H1 (cell line): ENCODE results near the gene ABHD14A. TPM values are rescaled to one million over a fixed set of nuclear protein-coding genes. Genes with fewer than 3 reads are reported as not detected.

Experiments used
- CTCF ChIA-PET: fragments of 300-600 bp; sonication (Branson Sonifier 250); formaldehyde crosslinking; loops from one replicate; lab custom pipeline; 2021; ENCODE audit not compliant: partially characterized antibody; lab: Charles Lee
- POLR2A ChIA-PET: fragments of 300-600 bp; sonication (Branson Sonifier 250); formaldehyde crosslinking; loops from one replicate; lab custom pipeline; 2021; ENCODE audit warnings: inconsistent platforms; ENCODE audit not compliant: partially characterized antibody; lab: Charles Lee
- DNase-seq, 2 experiments: peaks; one replicate each; pipeline versions ENCODE4 v3.0.0 to v3.0.0-alpha.2; 2010 to 2022; ENCODE audit warnings: low spot score in 2 of 2, low read depth in 1 of 2, mixed read lengths in 1 of 2
- FAIRE-seq: peaks from 2 replicates; lab custom pipeline; 2011; peaks lifted over from hg19 to GRCh38; lab: Jason Lieb, UNC
- H2AFZ ChIP-seq: 2 replicates; pipeline ENCODE4 v1.8.1; 2012; ENCODE audit warnings: low read length, inconsistent platforms
- H2AK5ac ChIP-seq: 2 replicates; pipeline ENCODE4 v1.6.1; 2013; ENCODE audit warnings: low read depth, low read length
- H2BK120ac ChIP-seq: replicated peaks from 2 replicates; pipeline ENCODE3; 2013; ENCODE audit warnings: low read depth, low read length, inconsistent platforms
- H2BK12ac ChIP-seq: 2 replicates; pipeline ENCODE4 v1.6.1; 2013; ENCODE audit warnings: low read depth, low read length
- H2BK15ac ChIP-seq: 2 replicates; pipeline ENCODE4 v1.6.1; 2013; ENCODE audit warnings: low read length
- H2BK20ac ChIP-seq: 2 replicates; pipeline ENCODE4 v1.6.1; 2013; ENCODE audit warnings: low read length
- H2BK5ac ChIP-seq: 2 replicates; pipeline ENCODE4 v1.6.1; 2013; ENCODE audit warnings: low read depth, low read length
- H3K14ac ChIP-seq: 2 replicates; pipeline ENCODE4 v1.6.1; 2013; ENCODE audit warnings: inconsistent platforms; ENCODE audit not compliant: insufficient read length
- H3K18ac ChIP-seq: 2 replicates; pipeline ENCODE4 v1.6.1; 2013; ENCODE audit warnings: low read length; ENCODE audit errors: extremely low read depth
- H3K23ac ChIP-seq: 2 replicates; pipeline ENCODE4 v1.6.1; 2013; ENCODE audit warnings: inconsistent platforms; ENCODE audit not compliant: insufficient read length
- H3K23me2 ChIP-seq: 2 replicates; pipeline ENCODE4 v1.6.1; 2013; ENCODE audit warnings: low read depth, low read length
- H3K27ac ChIP-seq: 2 replicates; pipeline ENCODE4 v1.6.1; 2011; ENCODE audit warnings: low read depth, low read length, inconsistent platforms
- H3K27me3 ChIP-seq, 4 experiments: replicated peaks in 1 of 4; 1 replicate in 1 of 4; 2 replicates in 3 of 4; pipeline versions ENCODE4 v1.6.1 to v1.8.1; 2011 to 2013; ENCODE audit warnings: low read length in 3 of 4, mild to moderate bottlenecking in 3 of 4, inconsistent platforms in 2 of 4, mixed read lengths in 2 of 4, moderate library complexity in 1 of 4; ENCODE audit not compliant: control insufficient read depth in 3 of 4, insufficient read depth in 3 of 4; ENCODE audit errors: extremely low read depth in 1 of 4
- H3K36me3 ChIP-seq, 4 experiments: 2 replicates each; pipeline versions ENCODE4 v1.6.1 to v1.8.1; 2011 to 2013; ENCODE audit warnings: mild to moderate bottlenecking in 4 of 4, low read length in 3 of 4, moderate library complexity in 2 of 4, control low read depth in 1 of 4, inconsistent platforms in 1 of 4; ENCODE audit not compliant: insufficient read depth in 4 of 4, control insufficient read depth in 2 of 4
- H3K4ac ChIP-seq: replicated peaks from 2 replicates; pipeline ENCODE3; 2013; ENCODE audit warnings: low read length, low read depth, mixed read lengths, inconsistent platforms; ENCODE audit not compliant: insufficient read length
- H3K4me1 ChIP-seq, 4 experiments: replicated peaks in 1 of 4; 1 replicate in 1 of 4; 2 replicates in 3 of 4; pipeline versions ENCODE4 v1.6.1 to v1.8.1; 2011 to 2013; ENCODE audit warnings: low read length in 3 of 4, inconsistent platforms in 2 of 4, mixed read lengths in 1 of 4; ENCODE audit not compliant: insufficient read depth in 4 of 4, control insufficient read depth in 3 of 4
- H3K4me2 ChIP-seq, 2 experiments: 2 replicates each; pipeline versions ENCODE4 v1.6.1 to v1.8.1; 2011 to 2013; ENCODE audit warnings: low read depth in 2 of 2, low read length in 2 of 2, control low read depth in 1 of 2, inconsistent platforms in 1 of 2, mild to moderate bottlenecking in 1 of 2; ENCODE audit not compliant: insufficient read depth in 1 of 2
- H3K4me3 ChIP-seq, 4 experiments: fragments of 200-600, 300-600 bp in 1 of 4; sonication (generic), shearing (Covaris generic), sonication (Bioruptor Twin) in 1 of 4; 2 replicates each; pipeline versions ENCODE4 v1.5.1 to v1.8.1; 2011 to 2016; ENCODE audit warnings: low read length in 4 of 4, low read depth in 3 of 4, control low read depth in 2 of 4, inconsistent platforms in 2 of 4, mild to moderate bottlenecking in 2 of 4, mixed read lengths in 1 of 4, moderate library complexity in 1 of 4; ENCODE audit not compliant: insufficient read depth in 2 of 4; ENCODE audit errors: extremely low read depth in 1 of 4
- H3K56ac ChIP-seq: replicated peaks from 2 replicates; pipeline ENCODE3; 2013; ENCODE audit warnings: low read depth, mild to moderate bottlenecking, mixed read lengths, low read length, inconsistent platforms; ENCODE audit not compliant: insufficient read length
- H3K79me1 ChIP-seq: 2 replicates; pipeline ENCODE4 v1.6.1; 2013; ENCODE audit warnings: low read depth, low read length, control low read depth
- H3K79me2 ChIP-seq, 2 experiments: 2 replicates each; pipeline versions ENCODE4 v1.6.1 to v1.8.1; 2012 to 2013; ENCODE audit warnings: low read length in 2 of 2, mild to moderate bottlenecking in 2 of 2, inconsistent platforms in 1 of 2; ENCODE audit not compliant: insufficient read depth in 2 of 2, control insufficient read depth in 1 of 2
- H3K9ac ChIP-seq, 4 experiments: replicated peaks in 1 of 4; 1 replicate in 1 of 4; 2 replicates in 3 of 4; pipeline versions ENCODE4 v1.6.1 to v1.8.1; 2011 to 2013; ENCODE audit warnings: low read depth in 3 of 4, low read length in 3 of 4, control low read depth in 2 of 4, mild to moderate bottlenecking in 2 of 4, moderate library complexity in 2 of 4, inconsistent platforms in 1 of 4; ENCODE audit errors: extremely low read depth in 1 of 4
- H3K9me3 ChIP-seq, 2 experiments: 2 replicates each; pipeline versions ENCODE4 v1.6.1 to v1.8.1; 2012 to 2013; ENCODE audit warnings: mild to moderate bottlenecking in 2 of 2, moderate library complexity in 2 of 2, control low read depth in 1 of 2, inconsistent platforms in 1 of 2, low read depth in 1 of 2, low read length in 1 of 2, mixed read lengths in 1 of 2; ENCODE audit not compliant: insufficient read depth in 2 of 2
- H4K20me1 ChIP-seq, 2 experiments: replicated peaks in 1 of 2; 2 replicates each; pipeline versions ENCODE3 to v1.8.1; 2011 to 2013; ENCODE audit warnings: inconsistent platforms in 2 of 2, low read length in 2 of 2, mild to moderate bottlenecking in 1 of 2; ENCODE audit not compliant: insufficient read depth in 2 of 2, control insufficient read depth in 1 of 2
- H4K5ac ChIP-seq: 2 replicates; pipeline ENCODE4 v1.6.1; 2013; ENCODE audit warnings: low read length, low read depth, mixed read lengths, inconsistent platforms; ENCODE audit not compliant: insufficient read length
- H4K8ac ChIP-seq: 2 replicates; pipeline ENCODE4 v1.8.0; 2013; ENCODE audit warnings: mild to moderate bottlenecking, moderate library complexity, low read length, inconsistent platforms; ENCODE audit not compliant: insufficient read depth; ENCODE audit errors: extremely low read depth
- H4K91ac ChIP-seq: replicated peaks from 2 replicates; pipeline ENCODE3; 2013; ENCODE audit warnings: low read length, mixed read lengths, inconsistent platforms; ENCODE audit not compliant: insufficient read length
- NANOG ChIP-seq: IDR thresholded peaks from 2 replicates; pipeline ENCODE4 v1.6.1; 2011; ENCODE audit warnings: low read length, low read depth, mild to moderate bottlenecking, inconsistent platforms; ENCODE audit not compliant: insufficient read depth, poor library complexity, severe bottlenecking
- RXRA ChIP-seq: IDR thresholded peaks from 2 replicates; pipeline ENCODE4 v1.6.1; 2011; ENCODE audit warnings: low read depth, mild to moderate bottlenecking, low read length, moderate library complexity; ENCODE audit not compliant: insufficient read depth
- WGBS, 2 experiments: shearing (Covaris generic) in 1 of 2; methylation state at CpG; one replicate each; pipeline versions ENCODE4 v1.1.6 to v1.1.7; 2013 to 2015; ENCODE audit warnings: low lambda C conversion rate in 2 of 2, mixed read lengths in 2 of 2, inconsistent platforms in 1 of 2, low coverage in 1 of 2, missing lambda C conversion rate in 1 of 2; ENCODE audit not compliant: insufficient replicate concordance in 2 of 2, insufficient coverage in 1 of 2, insufficient read length in 1 of 2; ENCODE audit errors: extremely low coverage in 1 of 2, missing lambda C conversion rate in 1 of 2; 5-methylcytosine and 5-hydroxymethylcytosine counted together
- polyA plus RNA-seq, 7 experiments: library from polyadenylated mRNA; depleted of rRNA in 3 of 7; stranded (reverse) in 5 of 7; unstranded in 2 of 7; fragments of >200 nt in 5 of 7; fragments of 200-250 nt in 2 of 7; gene quantifications; 1 replicate in 5 of 7; 2 replicates in 1 of 7; 4 replicates in 1 of 7; pipeline versions ENCODE4 v1.2.1 to v1.2.3, GENCODE V29; 2011 to 2013; ENCODE audit warnings: missing spikeins in 2 of 7, mixed read lengths in 2 of 7
- total RNA-seq: library from RNA; stranded (reverse); fragmentation: NEBNext Ultra II Directional; extraction: Animal tissue kit (Norgen Biotek cat#: 25700); gene quantifications from 2 replicates; pipeline ENCODE4 v1.2.1, GENCODE V29; 2021

Gene ABHD14A
- total and polyA plus RNA-seq, 2 of the 8 experiments (the other 6 are each of a cell fraction or from before 2014, with no cell fraction given) = 4.6 to 9.8 TPM

DNA sequence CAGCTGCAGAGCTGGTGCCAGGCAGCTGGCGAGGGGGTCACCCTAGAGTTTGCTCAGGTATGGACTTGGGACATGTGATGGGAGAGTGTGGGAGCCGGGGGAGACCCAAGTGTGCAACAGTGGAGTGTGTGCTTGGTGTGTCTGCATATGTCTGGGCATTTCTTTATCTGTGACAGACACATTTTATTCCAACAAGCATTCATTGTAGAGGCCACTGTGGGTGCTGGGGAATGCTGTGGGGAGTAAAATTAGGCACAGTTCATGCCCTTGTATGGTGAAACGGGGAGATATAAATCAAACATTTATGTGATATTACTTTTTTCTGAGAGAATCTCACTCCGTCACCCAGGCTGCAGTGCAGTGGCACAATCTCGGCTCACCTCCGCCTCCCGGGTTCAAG is 12.7 kb downstream of the ABHD14A start:
- no peak overlapping the region for H3K4ac ChIP-seq
- H3K4me3 ChIP-seq = no peak overlapping the region
- no peak overlapping the region for H2BK12ac ChIP-seq
- H2BK15ac ChIP-seq = no peak overlapping the region
- no peak overlapping the region for H3K4me2 ChIP-seq
- no peak overlapping the region for H3K14ac ChIP-seq
- H3K79me1 ChIP-seq = no peaks in the 10 kb centered on the region; the same call in none of the 2 replicates
- H3K27ac ChIP-seq = no peak overlapping the region
- H3K9ac ChIP-seq = no peak overlapping the region
- H3K4me1 ChIP-seq = peaks cover 0 to 13% (median 5%) of the 10 kb centered on the region in 4 experiments; a peak in 6 of 7 replicates
- H3K23ac ChIP-seq = no peak overlapping the region
- WGBS, 2 experiments = 92% methylated on average over 7 of the region's 7 CpGs; no CpG with 5 or more reads in 1 of the 2 experiments
- H2AFZ ChIP-seq = no peak overlapping the region
- H3K27me3 ChIP-seq = no peaks in the 10 kb centered on the region
- peaks cover 3% of the 10 kb centered on the region for H3K23me2 ChIP-seq
- no peak for DNase-seq
- H3K18ac ChIP-seq = no peak overlapping the region
- peaks cover 2 to 3% of the 10 kb centered on the region in 2 experiments for H4K20me1 ChIP-seq
- no peak overlapping the region for H4K5ac ChIP-seq
- FAIRE-seq = no peak
- H2BK20ac ChIP-seq = no peak overlapping the region
- no peak overlapping the region for H2BK5ac ChIP-seq
- H4K91ac ChIP-seq = no peak overlapping the region
- ChIA-PET CTCF (interaction anchor here (2.3 kb wide), 1 partner anchor 66 kb away, joined by 10 read pairs; no protein-coding TSS in a partner anchor), POLR2A (interaction anchor here (1.1 to 25.9 kb wide), 3 partner anchors 8 to 17 kb away, joined by 3 to 923 read pairs (median 39); partner anchors contain the start of genes ABHD14A, ABHD14B, ACY1 and PCBP4)
- no peak overlapping the region for H2AK5ac ChIP-seq
- H3K36me3 ChIP-seq = peaks cover 2 to 13% (median 7%) of the 10 kb centered on the region in 4 experiments; a peak in 6 of 8 replicates
- H3K79me2 ChIP-seq = no peaks in the 10 kb centered on the region; a peak in 1 of 4 replicates
- no peak overlapping the region for H2BK120ac ChIP-seq
- no peak overlapping the region for H3K56ac ChIP-seq
- H3K9me3 ChIP-seq = no peaks in the 10 kb centered on the region
- H4K8ac ChIP-seq = no peak overlapping the region
- TF ChIP-seq NANOG (no peak), RXRA (no peak)
